HepG2 (cell line): ENCODE data around the gene SMIM14. TPM values are rescaled to one million over a fixed set of nuclear protein-coding genes. Genes with fewer than 3 reads are reported as not detected.
"Not testable (repeated sequence)": the region's sequence is repeated elsewhere in the genome, so short reads cannot be mapped to it uniquely, and the experiment has no call there.

ENCODE experiments used
- ATAC-seq: fragments of 200-7000 bp; cut with Tn5 transposase; 3 replicates; pipeline ENCODE4 v1.9.1; 2020; ENCODE audit warnings: mild to moderate bottlenecking, moderate library complexity
- BruUV-seq: library from RNA; stranded (reverse); fragments of 400-500 nt; replicated peaks from 2 replicates; lab custom pipeline; 2021; lab: Mats Ljungman, UMichigan
- CTCF ChIA-PET: fragments of 300-600 bp; formaldehyde crosslinking; extraction: SDS; loops from one replicate; lab custom pipeline; 2021; ENCODE audit warnings: low total read pairs, inconsistent platforms, low intra/inter-chr PET ratio; lab: Yijun Ruan, JAX
- POLR2A ChIA-PET: fragments of 350-600 bp; sonication (Branson Sonifier 250); formaldehyde crosslinking; loops from one replicate; lab custom pipeline; 2020; ENCODE audit warnings: antibody characterized with exemption, inconsistent platforms; lab: Yijun Ruan, JAX
- DNase-seq: peaks from one replicate; pipeline ENCODE4 v3.0.0-alpha.2; 2015; ENCODE audit warnings: low spot score
- FAIRE-seq: peaks from 3 replicates; lab custom pipeline; 2011; peaks lifted over from hg19 to GRCh38; lab: Jason Lieb, UNC
- H2AFZ ChIP-seq: one replicate; pipeline ENCODE4 v1.6.1; 2011; ENCODE audit warnings: low read length, inconsistent platforms
- H3K27ac ChIP-seq: fragments of 300-600 bp; 3 replicates; pipeline ENCODE4 v1.8.0; 2011; ENCODE audit warnings: mixed run types, mild to moderate bottlenecking, mixed read lengths, low read length, inconsistent platforms; ENCODE audit not compliant: insufficient read depth; ENCODE audit errors: extremely low read length
- H3K27me3 ChIP-seq, 2 experiments: fragments of 200-600 bp in 1 of 2; 2 replicates in 1 of 2; 3 replicates in 1 of 2; pipeline versions ENCODE4 v1.6.0 to v1.8.0; 2011; ENCODE audit warnings: low read length in 2 of 2, mild to moderate bottlenecking in 2 of 2, moderate library complexity in 2 of 2, inconsistent platforms in 1 of 2; ENCODE audit not compliant: insufficient read depth in 2 of 2, control insufficient read depth in 1 of 2
- H3K36me3 ChIP-seq, 2 experiments: fragments of 200-600 bp in 1 of 2; replicated peaks in 1 of 2; 2 replicates in 1 of 2; 3 replicates in 1 of 2; pipeline versions ENCODE4 v1.5.1 to v1.8.0; 2011; ENCODE audit warnings: low read length in 2 of 2, inconsistent platforms in 1 of 2; ENCODE audit not compliant: insufficient read depth in 2 of 2, control insufficient read depth in 1 of 2
- H3K4me1 ChIP-seq: 2 replicates; pipeline ENCODE4 v1.5.1; 2012; ENCODE audit warnings: low read length, inconsistent platforms; ENCODE audit not compliant: insufficient read depth
- H3K4me2 ChIP-seq: 2 replicates; pipeline ENCODE4 v1.6.0; 2011; ENCODE audit warnings: low read depth, low read length, inconsistent platforms
- H3K4me3 ChIP-seq, 3 experiments: fragments of 200-600 bp in 1 of 3; sonication (generic), shearing (Covaris generic) in 1 of 3; replicated peaks in 1 of 3; 2 replicates each; pipeline ENCODE4 v1.5.1; 2011 to 2016; ENCODE audit warnings: low read length in 3 of 3, inconsistent platforms in 2 of 3, low read depth in 2 of 3, mild to moderate bottlenecking in 2 of 3, control low read depth in 1 of 3, mixed read lengths in 1 of 3; ENCODE audit not compliant: insufficient read depth in 1 of 3
- H3K79me2 ChIP-seq: one replicate; pipeline ENCODE4 v1.6.1; 2011; ENCODE audit warnings: low read length, inconsistent platforms; ENCODE audit not compliant: insufficient read depth
- H3K9ac ChIP-seq: 2 replicates; pipeline ENCODE4 v1.6.0; 2011; ENCODE audit warnings: mild to moderate bottlenecking, low read depth, low read length, inconsistent platforms; ENCODE audit not compliant: insufficient read depth
- H3K9me3 ChIP-seq: 2 replicates; pipeline ENCODE4 v1.5.1; 2012; ENCODE audit warnings: mild to moderate bottlenecking, low read length
- H4K20me1 ChIP-seq: 2 replicates; pipeline ENCODE4 v1.6.0; 2011; ENCODE audit warnings: inconsistent platforms, mild to moderate bottlenecking, low read length, moderate library complexity; ENCODE audit not compliant: insufficient read depth
- MAFF ChIP-seq: IDR thresholded peaks from 2 replicates; pipeline ENCODE4 v1.6.1; 2011; ENCODE audit warnings: low read depth, low read length, improper control_type of control experiment
- MAFK ChIP-seq, 2 experiments: IDR thresholded peaks in 1 of 2; conservative IDR thresholded peaks in 1 of 2; 2 replicates each; pipeline ENCODE4 v1.6.1; 2011; ENCODE audit warnings: improper control_type of control experiment in 2 of 2, low read length in 2 of 2
- WGBS: methylation state at CpG from one replicate; pipeline ENCODE4 v1.1.6; 2017; ENCODE audit warnings: low lambda C conversion rate; 5-methylcytosine and 5-hydroxymethylcytosine counted together
- in situ Hi-C: cut with HindIII; loops from 2 replicates; pipeline ENCODE4 v1.10.0; 2017; ENCODE audit warnings: low pct_unique_long_range_greater_than_20kb; ENCODE audit not compliant: extremely low pct_ligation_motif_present
- intact Hi-C: fragments of 100-400 bp; cut with micrococcal nuclease; formaldehyde crosslinking; loops from one replicate; pipeline ENCODE4 v1.10.0; 2022; ENCODE audit not compliant: unreplicated experiment
- polyA plus RNA-seq, 8 experiments: library from polyadenylated mRNA; depleted of rRNA in 3 of 8; stranded (reverse) in 7 of 8; unstranded in 1 of 8; fragments of >200 nt; fragmentation: Illumina TruSeq in 4 of 8; extraction: Trizol in 4 of 8; gene quantifications; 2 replicates each; pipeline versions ENCODE4 v1.2.1 to v1.2.3, GENCODE V29; 2011 to 2016; ENCODE audit warnings: low read depth in 4 of 8, missing spikeins in 1 of 8, mixed read lengths in 1 of 8; ENCODE audit not compliant: insufficient read depth in 1 of 8
- total RNA-seq, 5 experiments: library from RNA; depleted of rRNA; stranded (reverse); fragments of >200 nt; fragmentation: Illumina TruSeq; extraction: Trizol; gene quantifications; 2 replicates each; pipeline ENCODE4 v1.2.3, GENCODE V29; 2016; ENCODE audit warnings: low read depth in 1 of 5
- TF ChIP-seq, protein P1 (sequence below): IDR thresholded peaks from 2 replicates; pipeline ENCODE4 v1.6.1; 2016; ENCODE audit warnings: missing compliant biosample characterization, missing genetic modification reagents, borderline replicate concordance

Gene SMIM14
- total and polyA plus RNA-seq, 2 of the 13 experiments (the other 11 are each of a cell fraction or from before 2014, with no cell fraction given): 16.3 to 28.1 TPM

DNA sequence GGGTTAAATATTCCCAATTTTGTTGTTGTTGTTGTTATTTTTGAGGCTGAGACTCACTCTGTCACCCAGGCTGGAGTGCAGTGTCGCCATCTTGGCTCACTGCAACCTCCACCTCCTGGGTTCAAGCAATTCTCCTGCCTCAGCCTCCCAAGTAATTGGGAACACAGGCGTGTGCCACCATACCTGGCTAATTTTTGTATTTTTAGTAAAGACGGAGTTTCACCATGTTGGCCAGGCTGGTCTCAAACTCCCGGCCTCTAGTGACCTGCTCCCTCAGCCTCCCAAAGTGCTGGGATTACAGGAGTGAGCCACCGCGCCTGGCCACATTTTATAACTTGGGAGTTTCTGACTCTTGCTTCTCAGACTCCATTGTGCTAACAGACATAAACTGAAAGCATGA, 22.6 kb downstream of the SMIM14 start:
- H3K4me2 ChIP-seq: not testable (repeated sequence)

DNA sequence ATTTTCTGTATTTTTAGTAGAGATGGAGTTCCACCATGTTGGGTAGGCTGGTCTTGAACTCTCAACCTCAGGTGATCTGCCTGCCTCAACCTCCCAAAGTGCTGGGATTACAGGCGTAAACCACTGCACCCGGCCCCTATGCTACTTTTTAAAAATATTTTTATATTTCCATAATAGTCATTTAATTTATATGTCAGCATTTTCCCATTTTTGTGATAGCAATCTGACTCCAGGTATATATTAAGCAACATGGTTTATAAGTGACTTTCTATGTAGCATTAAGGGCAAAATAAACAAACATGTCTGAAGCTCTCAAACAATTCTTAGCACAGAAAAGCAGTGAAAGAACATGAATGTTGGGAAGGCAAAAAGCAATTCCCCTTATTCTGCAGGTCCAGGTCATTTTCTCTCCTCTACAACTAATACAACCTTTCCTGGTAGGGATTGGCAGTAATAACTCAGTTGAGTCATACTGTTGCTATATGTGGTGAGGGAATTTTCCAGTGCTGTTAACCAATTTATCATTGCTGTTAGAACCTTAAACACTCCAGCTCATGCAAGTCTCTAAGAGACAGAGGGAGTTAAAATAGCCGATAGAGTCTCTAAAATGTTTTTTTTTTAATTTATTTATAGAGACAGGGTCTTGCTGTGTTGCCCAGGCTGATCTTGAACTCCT, 24.0 kb downstream of the SMIM14 start:
- no peaks in the 10 kb centered on the region for H3K9me3 ChIP-seq
- no peak overlapping the region for H3K4me2 ChIP-seq
- ChIA-PET CTCF (no interaction called here), POLR2A (no interaction called here)
- no peaks in the 10 kb centered on the region for H4K20me1 ChIP-seq
- H3K27ac ChIP-seq: no peak overlapping the region
- TF ChIP-seq MAFK (conservative IDR thresholded peaks at IDR 0.05 in 1 of 2, IDR thresholded peaks at IDR 0.05 in 1 of 2; ENCODE audit: low read length in 2 of 2) (peak; percentile 25 to 74; a peak in 3 of 4 replicates), MAFF (peak; percentile 54; the same call in 1 of the 2 replicates)
- TF ChIP-seq, protein P1, sequence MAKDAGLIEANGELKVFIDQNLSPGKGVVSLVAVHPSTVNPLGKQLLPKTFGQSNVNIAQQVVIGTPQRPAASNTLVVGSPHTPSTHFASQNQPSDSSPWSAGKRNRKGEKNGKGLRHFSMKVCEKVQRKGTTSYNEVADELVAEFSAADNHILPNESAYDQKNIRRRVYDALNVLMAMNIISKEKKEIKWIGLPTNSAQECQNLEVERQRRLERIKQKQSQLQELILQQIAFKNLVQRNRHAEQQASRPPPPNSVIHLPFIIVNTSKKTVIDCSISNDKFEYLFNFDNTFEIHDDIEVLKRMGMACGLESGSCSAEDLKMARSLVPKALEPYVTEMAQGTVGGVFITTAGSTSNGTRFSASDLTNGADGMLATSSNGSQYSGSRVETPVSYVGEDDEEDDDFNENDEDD (CRISPR knock-in tag): no peak
- BruUV-seq: no TSS peak
- no peaks in the 10 kb centered on the region for H3K36me3 ChIP-seq
- in situ Hi-C loops: no loop called here
- H3K79me2 ChIP-seq: no peaks in the 10 kb centered on the region
- 99% methylated on average over 3 of the region's 3 CpGs for WGBS
- no peaks in the 10 kb centered on the region for H3K27me3 ChIP-seq
- intact Hi-C loops: no loop called here
- H3K4me3 ChIP-seq: no peak overlapping the region
- DNase-seq: no peak
- no peak for ATAC-seq
- H2AFZ ChIP-seq: no peak overlapping the region
- H3K9ac ChIP-seq: no peak overlapping the region
- peaks cover 78% of the 10 kb centered on the region for H3K4me1 ChIP-seq
- no peak for FAIRE-seq

More for the DNA sequence above, 22.6 kb downstream of the SMIM14 start:
- H2AFZ ChIP-seq, in situ Hi-C loops, DNase-seq, H3K9ac ChIP-seq, H3K9me3 ChIP-seq, H3K27ac ChIP-seq, intact Hi-C loops, BruUV-seq, H3K4me3 ChIP-seq, H3K79me2 ChIP-seq, ATAC-seq, H3K36me3 ChIP-seq, FAIRE-seq, H4K20me1 ChIP-seq, H3K27me3 ChIP-seq, CTCF ChIA-PET: not testable (repeated sequence)
- H3K4me1 ChIP-seq: peaks cover 81% of the 10 kb centered on the region
- 99% methylated on average over 6 of the region's 6 CpGs for WGBS
- POLR2A ChIA-PET: interaction anchor here (1.6 kb wide), 1 partner anchor 23 kb away, joined by 7 read pairs; the partner anchor contains the start of gene SMIM14
